LHCN-M2 (cell line): ENCODE results near the gene PSMC3. TPM values are rescaled to one million over a fixed set of nuclear protein-coding genes. Genes with fewer than 3 reads are reported as not detected.
A peak's percentile ranks its signal among the peaks of the same experiment; 100 is the strongest.

Experiments
- DNase-seq: peaks from one replicate; pipeline ENCODE4 v3.0.0-alpha.2; 2012; ENCODE audit warnings: low read depth
- total RNA-seq: library from RNA; depleted of rRNA; stranded (reverse); fragments of >200 nt; gene quantifications from 2 replicates; pipeline ENCODE4 v1.2.3, GENCODE V29; 2014

PSMC3 gene
- total RNA-seq, 1 experiment from 2014 or later, result 268 TPM

DNA sequence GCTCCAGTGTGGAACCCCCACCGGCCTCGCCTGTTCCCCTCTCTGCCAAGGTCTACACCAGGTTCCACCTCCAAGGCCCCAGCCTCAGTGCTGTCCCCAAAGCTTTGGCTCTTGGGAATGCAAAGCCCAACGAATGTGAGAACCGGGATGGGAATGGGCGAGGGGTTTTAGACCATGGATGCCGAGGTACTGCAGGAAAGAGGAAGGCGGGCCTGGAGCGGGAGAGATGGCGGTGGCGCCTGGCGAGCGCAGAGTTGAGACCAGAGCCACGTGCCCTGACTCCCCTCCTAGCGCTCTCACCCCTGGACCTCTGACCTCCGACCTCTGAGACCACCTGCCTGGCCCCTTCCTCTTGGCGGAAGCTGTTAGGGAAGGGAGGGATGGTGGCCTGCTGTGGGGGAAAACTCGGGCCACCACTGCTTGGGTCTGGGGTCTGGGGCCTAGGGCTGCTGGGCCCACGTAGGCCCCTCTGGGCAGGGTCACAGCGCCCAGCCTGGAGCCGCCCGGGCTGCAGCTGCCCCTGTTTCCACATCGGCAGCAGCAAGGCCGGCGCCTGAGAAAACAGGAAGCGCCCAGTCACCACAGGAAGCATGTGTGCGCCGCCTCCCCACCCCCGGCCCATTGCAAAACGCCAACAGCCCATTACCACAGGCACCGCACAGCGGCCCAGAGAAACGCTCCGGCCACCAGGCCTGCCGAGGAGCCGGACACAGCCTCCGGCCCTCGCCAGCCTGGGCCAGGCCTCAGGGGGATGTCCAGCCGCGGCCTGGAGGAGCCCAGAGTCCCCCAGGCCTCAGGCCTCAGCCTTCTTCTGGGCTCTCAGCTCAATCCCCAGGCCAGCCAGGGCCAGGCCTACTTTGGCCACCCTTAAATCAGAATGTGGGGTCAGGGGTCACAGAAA is 31.7 kb downstream of the PSMC3 start:
- no peak for DNase-seq

DNA sequence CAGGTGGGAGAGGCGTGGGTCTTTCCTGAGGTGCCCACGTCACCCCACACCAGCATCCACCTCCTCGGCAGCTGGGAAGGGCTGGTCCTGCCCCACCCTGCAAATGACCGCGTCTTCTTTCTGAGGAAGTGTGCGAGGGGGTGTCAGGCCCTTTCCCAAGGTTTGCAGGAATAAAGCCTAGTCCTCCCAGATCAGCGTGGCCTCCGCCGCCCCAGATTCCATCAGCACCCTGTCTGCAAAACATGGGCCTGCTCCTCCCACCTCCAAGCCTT is 32.3 kb downstream of the PSMC3 start:
- DNase-seq, result no peak

DNA sequence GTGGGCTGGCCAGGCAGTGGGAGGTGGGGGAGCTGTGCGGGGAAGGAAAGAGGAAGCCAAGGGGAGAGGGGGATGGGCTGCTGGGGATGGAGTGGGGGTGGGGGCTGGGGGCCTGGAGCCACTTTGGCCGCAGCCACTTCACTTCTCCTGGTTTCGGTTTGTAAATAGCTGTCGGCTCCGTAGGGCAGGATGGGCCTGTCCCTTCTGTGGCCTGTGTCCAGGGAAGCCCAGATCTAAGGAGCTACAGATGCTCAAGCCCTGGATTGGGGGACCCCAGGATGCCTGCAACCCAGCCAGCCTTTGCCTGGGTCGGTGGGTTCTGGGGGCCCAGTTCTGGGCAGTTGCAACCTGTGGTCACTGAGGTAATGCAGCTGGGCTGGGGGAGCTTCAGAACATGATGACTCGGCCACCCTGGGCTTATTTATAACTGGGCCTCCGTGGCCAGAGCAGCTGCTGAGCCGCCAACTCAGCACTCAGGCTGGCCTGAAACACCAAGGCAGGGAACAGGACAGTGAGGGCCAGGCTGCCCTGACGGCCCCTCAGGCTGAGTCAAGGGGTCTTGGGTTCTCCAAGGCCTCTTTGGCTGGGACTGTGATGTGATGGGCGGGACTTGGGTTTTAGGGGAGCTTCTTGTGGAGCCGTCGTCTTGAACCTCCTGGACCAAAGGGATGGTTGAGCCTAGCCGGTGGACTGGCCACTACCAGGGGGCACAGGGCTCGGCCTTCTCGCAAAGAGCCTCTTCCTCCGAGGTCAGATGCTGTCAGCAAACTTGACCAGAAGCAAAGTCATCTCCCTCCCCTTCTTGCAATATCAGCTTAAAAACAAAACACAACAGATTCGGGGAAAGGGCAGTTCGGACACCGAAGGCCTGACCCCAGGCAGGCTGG is 32.8 kb downstream of the PSMC3 start:
- peak; percentile 66 for DNase-seq

DNA sequence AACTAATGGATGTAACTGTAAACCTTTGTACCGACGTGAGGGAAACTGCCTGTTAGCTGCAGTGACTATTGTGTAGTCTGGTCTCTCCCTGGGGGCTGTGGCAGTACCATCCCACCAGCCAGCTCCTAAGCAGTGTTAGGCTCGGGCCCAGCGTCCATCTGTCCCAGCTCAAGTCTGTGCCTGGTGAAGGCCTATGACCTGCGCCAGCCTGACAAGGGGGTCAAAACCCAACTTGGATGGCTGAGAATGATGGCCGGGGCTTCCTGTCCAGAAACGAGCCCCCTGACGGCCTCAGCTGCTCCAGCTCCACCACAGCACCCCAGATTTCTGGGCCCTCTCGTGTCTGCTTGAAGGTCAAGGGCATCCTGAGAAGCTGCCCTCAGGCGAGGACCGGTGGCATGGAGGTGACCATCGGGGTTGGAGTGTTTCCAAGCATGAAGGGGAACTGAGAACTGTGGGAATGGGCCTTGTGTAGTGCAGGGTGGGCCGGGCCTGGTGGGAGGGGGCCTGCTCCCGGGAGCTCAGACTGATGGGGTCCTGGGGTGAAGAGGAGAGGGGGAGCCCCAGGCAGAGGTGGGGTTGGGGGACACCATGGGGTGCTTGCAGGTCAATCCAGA is 33.6 kb downstream of the PSMC3 start:
- no peak for DNase-seq

DNA sequence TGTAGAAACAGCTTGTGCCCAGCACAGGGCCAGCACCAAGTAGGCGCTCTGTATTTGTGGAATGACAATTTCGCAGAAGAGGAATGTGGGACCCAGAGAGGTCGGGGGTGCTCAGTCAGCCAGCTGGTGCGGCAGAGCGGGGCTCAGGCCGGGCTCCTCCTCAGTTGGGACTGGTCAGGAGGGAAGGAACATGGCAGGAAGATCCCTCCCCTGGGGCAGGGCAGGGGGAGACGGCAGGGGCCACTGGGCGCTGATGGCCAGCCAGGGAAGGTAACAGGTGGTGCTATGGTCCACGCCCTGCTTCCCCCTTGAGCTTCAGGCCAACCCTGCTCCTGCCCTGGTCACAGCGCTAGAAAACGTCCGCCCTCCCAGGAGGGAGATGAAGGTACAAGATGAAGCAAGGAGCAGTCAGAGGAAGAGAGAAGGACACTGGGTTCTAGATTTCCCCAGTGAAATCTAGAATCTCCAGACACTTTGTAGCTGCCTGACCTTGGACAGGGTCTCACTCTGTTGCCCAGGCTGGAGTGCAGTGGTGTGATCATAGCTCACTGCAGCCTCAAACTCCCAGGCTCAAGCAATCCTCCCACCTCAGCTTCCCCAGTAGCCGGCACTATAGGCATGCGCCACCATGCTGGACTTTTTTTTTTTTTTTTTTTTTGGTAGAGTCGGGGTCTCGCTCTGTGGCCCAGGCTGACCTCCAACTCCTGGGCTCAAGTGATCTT is 34.4 kb downstream of the PSMC3 start:
- no peak for DNase-seq

DNA sequence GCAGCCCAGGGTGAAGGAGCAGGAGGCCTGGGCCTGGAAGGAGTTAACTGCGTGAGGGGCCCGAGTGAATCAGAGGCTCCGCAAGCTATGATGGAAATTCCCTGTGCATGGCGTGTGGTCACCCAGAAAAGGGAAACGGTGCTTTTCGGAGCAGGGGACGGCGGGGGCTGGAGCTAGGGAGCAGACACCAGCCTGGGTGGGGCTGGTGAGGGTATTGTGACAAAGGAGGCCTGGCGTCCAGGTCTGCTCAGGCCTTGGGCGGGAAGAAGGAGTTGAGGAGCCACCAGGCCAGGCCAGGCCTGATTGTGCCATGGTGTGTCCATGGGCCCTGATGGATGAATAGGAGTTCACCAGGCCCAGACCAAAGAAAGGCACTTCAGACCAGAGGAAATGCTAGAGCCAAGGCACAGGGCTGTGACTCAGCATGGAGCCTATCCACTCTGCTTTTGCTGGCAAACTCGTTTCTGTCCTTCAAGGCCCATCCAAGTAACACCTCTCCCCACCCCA is 35.1 kb downstream of the PSMC3 start:
- no peak for DNase-seq

DNA sequence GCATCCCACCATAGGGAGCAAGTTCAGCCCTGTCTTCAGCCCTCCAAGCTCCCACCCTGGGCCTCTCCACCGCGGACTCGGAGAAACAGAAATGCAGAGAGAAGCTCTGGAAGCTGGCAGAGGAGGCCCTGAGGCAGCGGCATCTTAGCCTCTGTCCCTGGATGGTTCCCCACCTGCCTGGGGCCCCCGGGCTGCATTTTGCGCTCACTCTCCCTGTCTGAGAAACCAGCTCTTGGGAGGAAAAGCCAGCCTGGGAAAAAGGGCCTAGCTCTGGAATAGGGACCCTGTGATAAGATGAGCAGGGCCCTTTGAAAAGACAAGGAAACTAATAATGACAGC is 35.8 kb downstream of the PSMC3 start:
- DNase-seq, result no peak

DNA sequence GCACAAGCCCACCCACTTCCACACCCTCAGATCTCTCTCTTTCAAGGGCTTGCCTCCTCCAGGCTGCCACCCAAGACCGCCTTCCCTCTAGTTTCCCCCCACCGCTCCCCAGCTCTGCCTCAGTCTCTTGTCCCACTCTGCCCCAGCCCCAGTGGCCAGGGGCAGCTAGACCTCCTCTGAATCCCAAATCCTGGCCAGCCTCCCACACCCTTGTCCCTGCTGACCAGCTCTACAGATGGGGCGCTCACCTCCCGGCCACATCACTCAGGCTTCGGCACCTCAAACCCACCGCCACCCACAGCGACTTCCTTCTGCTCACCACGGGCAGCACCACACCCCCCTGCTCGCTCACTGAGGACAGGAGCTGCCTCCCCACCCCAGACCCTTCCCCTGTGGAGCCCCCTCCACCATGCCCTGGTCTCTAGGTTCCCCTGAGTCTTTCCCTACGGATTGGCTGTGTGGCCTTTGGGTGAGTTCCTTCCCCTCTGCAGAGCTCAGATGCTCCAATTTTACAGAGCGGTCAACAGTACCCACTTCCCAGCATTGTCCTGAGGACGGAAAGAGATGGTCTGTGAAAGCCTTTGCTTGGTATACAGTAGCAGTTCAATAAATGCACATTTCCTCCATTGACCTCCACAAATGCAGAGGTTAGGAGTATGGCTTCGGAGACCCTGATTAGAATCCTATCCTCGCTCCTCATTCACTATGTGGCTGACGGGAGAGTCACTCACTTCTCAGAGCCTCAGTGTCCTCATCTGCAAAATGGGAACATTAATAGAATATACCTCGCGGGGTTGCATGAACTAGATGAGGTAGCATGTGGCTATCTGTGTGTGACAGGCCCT is 36.4 kb downstream of the PSMC3 start:
- no peak for DNase-seq

DNA sequence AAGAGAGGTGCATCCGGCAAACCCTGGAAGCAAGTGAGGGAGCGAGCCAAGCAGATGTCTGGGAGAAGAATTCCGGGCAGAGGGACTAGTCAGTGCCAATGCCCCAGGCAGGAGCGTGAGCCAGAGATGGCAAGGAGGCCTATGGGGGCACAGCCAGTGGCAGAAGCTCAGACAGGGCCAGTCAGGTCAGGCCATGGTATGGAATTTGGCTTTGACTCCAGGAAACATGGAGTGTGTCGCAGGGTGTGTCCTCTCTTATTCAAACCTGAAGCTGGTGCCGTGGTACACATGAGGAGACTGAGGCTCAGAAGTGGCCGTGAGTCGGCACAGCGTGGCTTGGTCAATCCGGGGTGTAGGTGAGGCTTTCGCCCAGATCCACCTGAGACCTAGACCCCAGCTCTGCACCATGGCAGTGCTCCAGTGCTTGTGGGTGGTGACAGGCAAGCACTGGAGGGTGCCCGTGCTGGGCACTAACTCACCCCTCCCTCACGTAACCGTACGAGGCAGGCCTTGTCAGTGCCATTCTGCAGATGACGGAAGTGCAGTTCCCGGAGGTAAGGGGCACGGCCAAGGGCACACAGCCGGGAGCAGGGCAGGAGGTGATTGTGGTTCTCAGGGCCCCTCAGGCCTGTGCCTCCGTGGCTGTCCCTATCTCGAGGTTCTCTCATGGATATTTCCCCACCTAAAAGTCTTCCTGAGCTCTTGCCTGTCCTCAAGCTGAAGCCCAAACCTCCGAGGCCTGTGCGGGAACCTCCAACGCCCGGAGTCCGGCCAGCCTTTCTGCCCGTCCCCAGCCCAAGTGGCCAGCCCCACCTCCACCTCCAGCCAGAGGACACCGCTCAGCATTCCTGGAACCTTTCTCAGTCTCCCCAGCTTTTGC is 37.3 kb downstream of the PSMC3 start:
- DNase-seq, result no peak

DNA sequence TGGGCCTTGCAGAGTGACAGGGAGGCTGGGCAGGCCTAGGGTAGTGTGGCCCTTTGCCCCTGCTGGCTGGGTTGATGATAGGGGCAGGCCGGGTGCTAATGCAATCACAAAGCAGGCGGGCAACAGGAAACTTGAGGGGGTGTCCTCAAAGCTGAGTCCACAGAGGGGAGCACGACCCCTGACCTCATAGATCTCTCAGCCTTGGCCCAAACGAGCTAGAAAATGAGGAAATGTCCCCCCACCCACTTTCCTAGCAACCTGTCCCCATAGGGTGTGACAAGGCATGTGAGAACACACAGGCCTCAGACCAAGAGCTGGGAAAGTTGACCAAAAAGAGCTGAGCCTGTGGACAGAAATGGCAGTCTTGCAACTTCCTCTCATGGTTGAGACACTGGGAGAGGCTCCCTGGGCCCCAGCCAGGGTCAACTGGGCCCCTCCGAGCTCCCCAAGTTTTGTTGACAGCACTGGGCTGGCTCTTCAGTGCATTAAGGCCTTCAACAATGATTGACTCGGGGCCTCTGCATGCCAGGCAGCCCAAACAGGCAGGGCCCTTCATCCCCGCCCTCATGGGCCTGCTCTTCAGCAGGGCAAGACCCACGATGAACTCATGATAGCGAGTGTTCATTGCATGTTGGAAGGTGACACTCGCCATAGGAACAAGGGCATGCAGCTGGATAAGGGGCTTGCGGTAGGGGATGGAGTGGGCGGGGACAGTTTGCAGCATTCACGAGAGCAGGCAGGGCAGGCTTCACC is 38.1 kb downstream of the PSMC3 start:
- DNase-seq, result no peak

DNA sequence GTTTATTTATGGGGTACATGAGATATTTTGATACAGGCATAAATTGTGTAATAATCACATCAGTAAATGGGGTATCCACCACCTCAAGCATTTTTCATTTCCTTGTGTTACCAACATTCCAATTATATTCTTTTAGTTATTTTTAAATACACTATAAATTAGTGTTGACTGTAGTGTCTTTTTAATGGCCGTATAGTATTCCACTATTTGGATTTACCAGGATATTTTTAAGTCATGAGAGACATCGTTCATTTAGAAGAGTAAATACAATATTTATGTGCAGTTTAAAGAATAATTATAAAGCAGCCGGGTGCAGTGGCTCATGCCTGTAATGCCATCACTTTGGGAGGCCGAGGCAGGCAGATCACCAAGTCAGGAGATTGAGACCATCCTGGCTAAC is 41.7 kb downstream of the PSMC3 start:
- no peak for DNase-seq

DNA sequence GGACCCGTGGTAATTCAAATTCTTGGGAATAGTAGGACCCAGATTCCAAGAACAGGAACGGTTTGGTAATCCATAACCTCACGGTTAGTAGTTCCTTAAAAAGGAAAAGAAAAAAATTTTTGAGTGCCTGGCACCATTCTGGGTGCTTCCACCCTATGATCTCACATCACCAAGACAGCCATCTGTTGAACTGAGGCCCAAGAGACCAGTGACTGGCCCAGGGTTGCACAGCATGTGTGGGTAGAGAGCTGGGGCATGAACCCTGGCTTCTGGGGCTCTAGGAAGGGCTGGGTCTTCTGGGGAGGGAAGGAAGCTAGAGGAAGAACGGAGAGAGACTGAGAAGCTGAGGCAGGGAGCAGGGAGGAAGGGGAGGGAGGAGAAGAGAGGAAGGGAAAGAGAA is 43.2 kb downstream of the PSMC3 start:
- DNase-seq, result no peak

DNA sequence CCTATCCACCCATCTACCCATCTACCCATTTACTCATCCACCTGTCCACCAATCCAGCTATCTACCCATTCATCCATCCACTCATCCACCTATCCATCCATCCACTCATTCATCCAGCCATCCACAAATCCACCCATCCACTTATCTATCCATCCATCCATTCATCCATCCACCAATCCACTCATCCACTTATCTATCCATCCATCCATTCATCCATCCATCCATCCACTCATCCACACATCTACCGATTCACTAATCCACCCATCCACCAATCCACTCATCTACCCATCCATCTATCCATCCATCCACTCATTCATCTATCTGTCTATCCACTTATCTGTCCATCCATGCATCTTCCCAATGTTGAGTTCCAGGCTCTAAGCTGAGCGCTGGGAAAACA is 46.2 kb downstream of the PSMC3 start:
- no peak for DNase-seq

DNA sequence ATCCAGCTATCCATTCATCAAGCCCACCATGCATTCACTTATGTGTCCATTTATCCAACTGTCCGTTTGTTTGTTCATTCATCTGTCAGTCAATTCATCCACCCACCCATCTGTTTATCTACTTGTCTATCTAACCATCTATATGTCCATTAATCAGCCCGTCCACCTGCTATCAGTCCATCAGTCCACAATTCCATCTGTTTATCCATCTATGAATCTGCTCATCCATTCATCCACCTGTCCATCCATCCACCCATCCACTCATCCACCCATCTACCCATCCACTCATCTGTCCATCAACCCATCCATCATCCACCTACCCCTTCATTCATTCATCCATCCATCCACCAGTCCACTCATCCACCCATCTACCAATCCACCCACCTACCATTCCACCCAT is 46.9 kb downstream of the PSMC3 start:
- no peak for DNase-seq

DNA sequence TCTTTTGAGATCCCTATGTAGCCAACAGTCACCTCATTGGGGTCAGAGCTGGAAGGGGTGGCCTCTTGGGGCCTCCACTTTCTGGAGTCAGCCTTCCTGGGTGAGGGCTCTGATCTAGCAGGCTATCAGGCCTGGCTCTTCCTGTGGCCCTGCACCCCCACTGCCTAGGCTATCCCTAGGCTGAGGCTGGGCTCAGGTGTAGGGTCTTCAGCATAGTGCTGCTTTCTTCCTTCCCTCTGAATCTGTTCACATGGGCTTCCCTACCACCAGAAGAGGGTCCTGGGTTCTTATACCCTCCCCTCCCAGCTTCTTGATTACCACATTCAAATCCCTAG is 47.4 kb downstream of the PSMC3 start:
- DNase-seq, result no peak

DNA sequence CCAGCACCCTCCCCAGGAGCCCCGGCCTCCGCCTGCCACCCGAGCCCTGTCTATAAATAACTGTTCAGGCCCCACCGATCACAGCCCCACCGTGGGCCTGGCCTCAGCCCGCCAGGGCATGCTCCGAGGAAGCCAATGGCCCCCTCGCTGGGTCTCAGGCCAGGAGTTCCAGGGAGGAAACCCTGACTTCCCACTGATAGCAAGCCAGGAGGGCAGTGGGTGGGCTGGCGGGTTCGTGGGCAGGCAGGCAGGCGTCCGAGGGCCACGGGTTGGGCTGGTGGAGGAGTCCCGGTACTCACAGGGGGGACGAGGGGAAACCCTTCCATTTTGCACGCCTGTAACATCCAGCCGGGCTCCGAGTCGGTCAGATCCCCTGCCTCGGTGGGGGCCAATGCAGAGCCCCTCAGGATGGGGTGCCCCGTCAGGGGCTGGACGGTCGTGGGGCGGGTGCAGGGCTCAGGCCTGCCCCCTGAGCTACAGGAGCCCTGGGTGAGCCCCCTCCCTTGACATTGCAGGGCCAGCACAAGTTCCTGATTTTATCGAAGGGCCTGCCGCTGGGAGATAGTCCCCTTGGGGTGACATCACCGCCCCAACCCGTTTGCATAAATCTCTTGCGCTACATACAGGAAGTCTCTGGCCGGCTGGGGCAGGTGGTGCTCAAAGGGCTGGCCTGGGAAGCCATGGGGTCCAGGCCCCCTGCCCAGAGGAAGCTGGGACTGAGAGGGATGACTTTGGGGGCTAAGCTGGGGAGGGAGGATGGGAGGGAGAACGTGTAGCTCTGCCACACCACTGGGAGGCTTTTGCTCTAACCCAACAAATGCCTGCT is 48.0 kb downstream of the PSMC3 start, which contains the start of gene SPI1:
TSS of gene SPI1 (minus strand) at position 538 of the 826 bp plus-strand sequence. CDS start at position 344, 194 bp downstream.
- no peak for DNase-seq

DNA sequence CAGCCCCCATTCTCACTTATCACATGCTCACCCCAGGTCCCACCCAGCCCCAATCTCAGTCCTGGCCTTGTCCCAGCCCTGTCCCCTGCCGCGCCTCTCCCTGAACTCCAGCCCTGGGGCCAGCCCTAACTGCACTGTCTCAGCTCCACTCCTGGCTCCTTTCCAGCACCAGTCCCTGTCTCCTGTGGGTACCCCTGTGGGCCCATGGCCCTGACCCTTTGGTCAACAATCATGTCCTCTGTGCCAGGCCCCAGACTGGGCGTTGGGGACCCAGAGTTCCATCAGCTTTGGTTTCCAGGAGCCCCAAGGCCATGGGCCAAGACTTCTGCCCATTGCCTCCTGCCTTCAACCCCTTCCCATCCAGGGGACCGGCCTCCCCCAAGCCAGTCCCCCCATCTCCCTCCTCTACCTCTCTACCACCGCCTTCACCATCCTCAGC is 48.6 kb downstream of the PSMC3 start:
- no peak for DNase-seq
